DMS53 treated with DMSO at 0.1 percent for 48 hours (cell line): Measurements from ENCODE around the gene KCNMA1.

Experiments
- DNase-seq: peaks from one replicate; lab custom pipeline; 2025; ENCODE audit not compliant: unreplicated experiment; lab: John Stamatoyannopoulos, UW

The KCNMA1 gene

DNA sequence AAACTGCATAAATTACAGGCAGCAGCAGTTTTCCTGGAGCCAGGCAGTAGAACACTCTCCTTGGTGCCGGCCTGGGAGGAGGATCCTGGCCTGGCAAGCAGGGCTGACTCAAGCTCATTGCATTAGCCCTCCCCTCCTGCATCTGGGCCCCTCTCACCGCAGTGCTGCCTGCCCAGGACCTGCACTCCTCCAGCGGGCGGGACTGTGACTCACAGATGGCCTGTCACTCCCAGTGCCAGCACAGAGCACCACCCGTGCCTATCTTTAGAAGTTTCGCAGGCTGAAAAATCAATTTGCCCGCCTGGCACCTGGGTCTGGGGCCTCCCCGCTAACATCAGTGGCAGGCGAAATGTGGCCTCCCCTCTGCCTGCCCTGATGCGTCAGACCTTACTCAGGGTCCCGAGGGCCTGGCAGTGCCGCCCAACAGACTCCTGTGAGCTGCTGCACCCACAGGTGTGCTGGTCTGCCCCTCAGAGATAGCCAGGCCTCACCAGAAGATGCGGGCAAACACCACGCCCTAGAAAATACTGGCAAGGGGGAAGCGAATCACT is 123.8 kb downstream of the KCNMA1 start:
- DNase-seq = peak; percentile 67

DNA sequence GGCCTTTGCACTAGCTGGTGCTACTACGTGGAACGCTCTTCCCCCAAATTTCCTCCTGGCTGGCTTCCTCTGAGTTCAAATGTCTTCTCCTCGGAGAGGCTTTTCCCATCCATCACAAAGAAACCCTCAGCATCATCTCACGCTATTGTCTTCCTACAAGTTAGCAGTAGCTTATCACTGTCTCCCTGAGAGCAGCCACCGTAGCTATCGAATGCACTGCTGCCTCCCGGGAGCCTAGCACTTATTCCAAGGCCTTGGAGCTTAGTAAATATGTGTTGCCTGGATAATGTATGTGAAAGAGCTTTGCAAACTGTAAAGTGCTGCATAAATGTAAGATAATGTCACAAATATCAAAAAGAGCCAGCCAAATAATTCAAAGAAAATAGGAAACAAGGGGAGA is 124.4 kb downstream of the KCNMA1 start:
- DNase-seq = no peak

DNA sequence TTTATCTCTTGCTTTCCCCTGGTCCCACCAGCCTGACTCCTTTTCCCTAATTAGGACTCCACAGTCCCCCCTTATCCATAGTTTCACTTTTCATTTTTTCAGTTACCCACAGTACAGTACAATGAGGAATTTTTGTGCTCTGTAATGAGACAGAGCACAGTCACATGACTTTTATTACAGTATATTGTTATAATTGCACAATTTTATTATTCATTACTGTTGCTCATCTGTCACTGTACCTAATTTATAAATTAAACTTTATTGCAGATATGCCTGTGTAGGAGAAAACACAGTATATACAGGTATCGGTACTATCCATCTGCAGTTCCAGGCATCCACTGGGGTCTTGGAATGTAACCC is 125.4 kb downstream of the KCNMA1 start:
- no peak for DNase-seq

DNA sequence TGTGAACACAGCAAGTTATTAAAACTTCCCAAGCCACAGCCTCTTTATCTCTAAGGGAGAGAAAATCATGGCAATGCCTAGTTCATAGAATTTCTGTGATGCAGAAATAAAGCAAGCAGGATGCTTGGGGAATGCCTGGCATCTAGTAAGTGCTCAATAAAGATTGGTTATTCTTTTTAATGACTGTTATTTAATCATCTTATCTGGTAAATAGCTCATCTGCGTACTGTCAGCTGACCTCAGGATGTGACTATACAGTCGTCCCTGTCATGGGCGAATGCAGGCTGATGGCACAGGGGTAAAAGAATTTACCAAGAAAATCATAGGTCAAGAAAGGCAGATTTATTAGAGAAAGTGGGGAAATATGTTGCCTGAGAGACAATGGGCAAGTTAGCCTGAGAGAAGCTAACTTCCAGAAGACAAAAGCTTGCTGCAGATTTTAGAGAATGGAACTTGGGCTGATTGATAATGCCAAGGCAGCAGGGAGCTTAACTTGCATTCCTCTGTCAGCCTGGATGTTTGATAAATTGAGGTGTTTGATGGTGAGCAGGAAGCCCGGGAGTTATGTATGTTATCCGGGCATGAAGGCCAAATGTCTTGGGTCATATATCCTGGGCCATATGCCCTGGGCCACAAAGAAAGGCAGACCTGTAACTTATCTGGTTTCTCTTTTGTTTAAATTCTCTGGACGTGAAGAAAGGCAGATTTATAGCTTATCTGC is 126.0 kb downstream of the KCNMA1 start:
- DNase-seq = no peak

DNA sequence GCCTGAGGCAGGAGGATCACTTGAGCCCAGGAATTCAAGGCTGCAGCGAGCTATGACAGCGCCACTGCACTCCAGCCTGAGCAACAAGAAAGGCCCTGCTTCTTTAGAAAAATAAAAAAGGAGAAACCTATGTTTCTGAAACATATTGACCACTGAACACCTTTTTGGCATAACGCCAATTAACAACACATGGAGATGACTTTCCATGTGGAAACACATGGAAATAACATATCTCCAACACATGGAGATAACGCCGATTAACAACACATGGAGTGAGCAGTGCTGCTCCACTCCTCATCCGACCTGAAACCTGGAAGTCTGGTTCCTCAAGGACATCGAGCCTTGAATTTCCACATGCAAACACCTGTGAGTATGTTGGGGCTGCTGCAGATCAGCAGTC is 126.9 kb downstream of the KCNMA1 start:
- DNase-seq = no peak

DNA sequence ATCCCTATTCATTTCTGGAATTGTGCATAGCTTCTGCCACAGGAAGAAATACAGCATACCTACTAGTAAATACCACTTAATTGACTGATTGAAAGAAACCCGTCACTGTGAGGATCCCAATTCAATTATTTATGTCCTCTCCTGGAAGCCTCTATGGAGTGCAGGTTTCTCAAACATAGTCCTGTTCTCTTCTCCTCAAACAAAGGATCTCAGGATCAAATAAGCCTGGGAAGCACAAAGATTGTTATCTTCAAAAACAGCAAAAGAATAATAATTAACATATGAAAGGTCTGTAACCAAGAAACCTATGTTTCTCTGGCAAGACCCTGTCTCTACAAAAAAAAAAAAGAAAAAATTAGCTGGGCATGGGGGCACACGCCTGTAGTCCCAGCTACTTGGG is 127.3 kb downstream of the KCNMA1 start:
- DNase-seq = no peak

DNA sequence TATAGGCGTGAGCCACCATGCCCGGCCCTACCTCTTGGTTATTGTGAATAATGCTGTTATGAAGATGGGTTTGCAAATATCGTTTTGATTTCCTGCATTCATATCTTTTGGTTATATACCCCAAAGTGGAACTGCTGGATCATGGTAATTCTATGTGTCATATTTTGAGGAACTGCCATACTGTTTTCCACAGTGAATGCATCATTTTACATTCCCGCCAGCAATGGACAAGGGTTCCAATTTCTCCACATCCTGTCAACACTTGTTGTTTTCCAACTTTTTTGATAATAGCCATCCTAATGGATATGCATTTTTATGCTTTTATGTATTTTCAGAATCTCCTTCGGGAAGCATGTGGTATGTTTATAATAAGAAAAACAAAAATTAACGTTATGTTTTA is 128.2 kb downstream of the KCNMA1 start:
- DNase-seq = no peak

DNA sequence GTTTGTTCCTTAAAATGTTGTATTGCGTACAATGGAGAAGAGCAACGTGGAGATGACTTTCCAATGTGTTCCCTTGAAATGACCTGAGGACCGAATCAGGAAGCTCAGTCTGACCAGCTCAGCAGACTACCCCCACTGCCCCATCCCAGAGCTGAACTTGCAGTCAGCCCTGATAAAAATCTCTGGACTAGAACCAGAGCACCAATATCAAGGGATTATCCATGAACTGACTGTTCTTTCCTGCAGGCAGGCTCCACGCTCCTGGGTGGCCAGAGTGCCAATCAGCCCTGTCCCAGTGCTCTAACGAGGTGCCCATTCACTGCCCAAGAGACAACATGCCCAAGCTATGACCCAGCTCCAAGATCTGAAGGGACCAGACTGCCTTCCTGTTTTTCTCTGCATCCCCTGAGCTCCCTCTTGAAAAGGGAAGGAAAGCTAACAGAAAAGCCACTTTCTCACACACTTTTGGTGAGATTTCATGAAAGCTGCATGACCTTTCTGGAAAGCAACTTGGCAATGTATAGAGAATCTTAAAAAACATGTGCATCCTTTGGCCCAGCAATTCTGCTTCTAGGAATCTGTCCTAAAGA is 130.2 kb downstream of the KCNMA1 start:
- no peak for DNase-seq

DNA sequence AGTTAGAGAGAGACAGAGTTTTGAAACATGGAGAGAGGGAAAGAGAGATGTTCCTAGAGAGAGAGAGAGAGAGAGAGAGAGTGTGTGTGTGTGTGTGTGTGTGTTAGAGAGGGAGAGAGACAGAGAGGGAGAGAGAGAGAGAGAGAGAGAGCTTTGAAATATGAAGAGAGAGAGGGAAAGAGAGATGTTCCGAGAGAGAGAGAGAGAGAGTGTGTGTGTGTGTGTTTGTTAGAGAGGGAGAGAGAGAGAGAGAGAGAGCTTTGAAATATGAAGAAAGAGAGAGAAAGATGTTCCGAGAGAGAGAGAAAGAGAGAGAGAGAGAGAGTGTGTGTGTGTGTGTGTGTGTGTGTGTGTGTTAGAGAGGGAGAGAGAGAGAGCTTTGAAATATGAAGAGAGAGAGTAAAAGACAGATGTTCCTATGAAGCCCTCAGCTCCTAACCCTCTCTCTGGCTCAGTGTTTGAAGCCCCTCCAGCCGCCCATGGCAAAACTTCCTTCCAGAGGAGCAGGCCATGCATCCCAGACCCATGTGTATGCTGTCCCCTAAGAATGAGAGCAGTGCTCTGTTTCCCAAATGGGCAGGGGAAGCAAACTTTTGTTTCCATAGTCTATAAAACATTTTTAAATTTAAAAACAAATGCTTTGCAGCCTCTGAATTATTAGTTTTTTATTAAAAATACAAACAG is 130.9 kb downstream of the KCNMA1 start:
- no peak for DNase-seq

DNA sequence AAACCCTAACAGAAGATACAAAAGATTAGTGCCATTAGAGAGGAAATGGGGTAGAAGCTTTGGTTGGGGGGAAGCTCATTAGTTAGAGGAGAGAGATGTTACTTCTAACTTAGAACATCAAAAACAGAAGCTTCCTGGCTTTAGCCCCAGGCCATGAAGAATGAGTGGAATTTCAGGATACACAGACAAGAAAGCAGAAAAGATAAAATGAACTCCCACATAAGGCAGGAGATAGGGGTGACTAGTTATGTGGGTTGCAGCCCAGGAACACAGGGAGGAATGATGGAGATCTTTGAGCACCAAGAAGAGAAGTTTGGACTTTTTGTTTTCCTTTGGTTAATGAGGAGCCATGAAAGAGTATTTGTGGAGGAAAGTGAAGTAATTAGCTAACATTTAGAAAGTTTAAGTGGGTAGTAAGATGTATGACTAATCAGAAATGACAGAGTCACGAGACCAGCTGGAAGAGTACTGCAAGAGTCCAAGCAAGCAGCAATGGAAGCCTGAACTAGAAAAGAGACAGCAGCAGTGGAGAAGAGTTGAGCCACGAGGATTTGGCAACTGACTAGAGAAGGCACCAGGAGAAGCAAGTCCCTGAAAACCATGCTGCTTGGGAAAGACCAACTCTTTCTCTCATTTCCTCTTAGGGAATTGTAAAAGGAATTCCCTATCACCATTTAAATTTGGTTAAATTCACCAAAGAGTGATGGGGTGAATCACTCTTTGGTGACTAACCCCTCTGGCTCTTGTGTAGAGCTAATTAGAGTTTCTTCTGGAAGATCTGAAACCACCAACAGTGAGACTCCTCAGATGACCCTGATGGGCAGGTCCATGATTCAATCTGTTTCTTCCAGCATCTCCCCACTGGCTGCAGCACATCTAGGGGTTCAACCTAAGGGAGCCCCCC is 131.9 kb downstream of the KCNMA1 start:
- no peak for DNase-seq

DNA sequence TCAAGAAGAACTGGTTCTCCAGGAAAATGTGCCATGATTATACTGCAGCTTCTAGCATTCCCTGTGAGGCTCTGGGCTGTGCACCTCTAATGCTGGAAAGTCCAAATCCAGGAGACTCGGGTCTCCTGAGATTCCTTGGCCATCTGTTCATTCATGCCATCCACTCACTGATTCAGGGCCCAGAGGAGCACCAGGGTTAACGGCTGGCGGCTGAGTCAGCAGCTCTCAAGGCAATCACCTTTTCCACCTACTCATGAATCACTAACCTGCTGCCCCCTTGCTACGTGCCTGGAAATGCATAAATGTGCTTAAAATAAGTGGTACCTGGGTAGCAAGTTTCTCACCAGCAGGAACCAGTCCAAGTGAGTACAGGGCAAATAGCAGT is 132.7 kb downstream of the KCNMA1 start:
- peak; percentile 68 for DNase-seq

DNA sequence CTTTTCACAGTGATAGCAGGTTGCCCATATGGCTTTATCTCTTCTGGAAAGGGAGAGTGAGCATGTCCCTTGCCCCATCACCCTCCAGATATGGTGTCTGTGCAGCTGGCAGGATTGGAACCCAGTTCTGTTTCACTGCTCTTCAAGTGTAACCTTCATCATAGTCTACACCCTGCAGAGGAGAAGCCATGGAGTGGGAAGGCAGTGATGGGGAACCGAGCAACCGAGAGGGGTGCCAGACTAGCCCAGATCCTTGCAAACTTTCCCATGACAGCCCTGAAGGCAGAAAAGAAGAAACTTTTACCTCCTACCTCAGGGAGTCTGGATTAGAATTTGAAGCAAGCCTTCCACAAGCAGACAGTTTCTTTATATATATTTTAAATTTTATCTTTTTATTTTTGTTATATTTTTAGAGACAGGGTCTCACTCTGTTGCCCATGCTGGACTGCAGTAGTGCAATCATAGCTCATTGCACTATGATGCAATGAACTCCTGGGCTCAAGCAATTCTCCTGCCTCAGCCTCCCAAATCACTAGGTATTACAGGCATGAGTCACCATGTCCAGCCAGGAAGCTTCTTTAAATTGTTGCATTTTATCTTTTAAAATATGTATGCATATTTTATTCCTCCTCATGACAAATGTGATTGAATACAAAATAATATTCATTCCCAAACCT is 133.3 kb downstream of the KCNMA1 start:
- no peak for DNase-seq

DNA sequence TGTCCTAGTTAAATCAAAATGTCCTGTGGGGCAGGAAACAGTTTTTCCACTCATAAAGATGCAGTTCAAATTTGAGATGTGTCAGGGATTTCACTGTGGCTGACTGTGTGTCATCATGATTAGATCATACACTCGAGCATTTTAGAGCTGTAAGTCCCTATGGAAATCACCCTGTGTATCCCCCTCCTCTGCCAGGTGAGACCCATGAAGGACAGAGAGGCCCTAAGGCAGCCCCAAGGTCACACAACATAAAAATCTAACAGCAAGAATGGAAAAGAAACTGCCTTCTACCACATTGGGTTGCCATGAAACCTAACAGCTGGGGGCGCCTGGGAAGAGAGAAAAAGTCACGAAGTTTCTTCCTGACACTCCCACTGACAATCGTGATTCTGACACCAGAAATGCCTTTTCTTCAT is 135.8 kb downstream of the KCNMA1 start:
- DNase-seq = no peak

DNA sequence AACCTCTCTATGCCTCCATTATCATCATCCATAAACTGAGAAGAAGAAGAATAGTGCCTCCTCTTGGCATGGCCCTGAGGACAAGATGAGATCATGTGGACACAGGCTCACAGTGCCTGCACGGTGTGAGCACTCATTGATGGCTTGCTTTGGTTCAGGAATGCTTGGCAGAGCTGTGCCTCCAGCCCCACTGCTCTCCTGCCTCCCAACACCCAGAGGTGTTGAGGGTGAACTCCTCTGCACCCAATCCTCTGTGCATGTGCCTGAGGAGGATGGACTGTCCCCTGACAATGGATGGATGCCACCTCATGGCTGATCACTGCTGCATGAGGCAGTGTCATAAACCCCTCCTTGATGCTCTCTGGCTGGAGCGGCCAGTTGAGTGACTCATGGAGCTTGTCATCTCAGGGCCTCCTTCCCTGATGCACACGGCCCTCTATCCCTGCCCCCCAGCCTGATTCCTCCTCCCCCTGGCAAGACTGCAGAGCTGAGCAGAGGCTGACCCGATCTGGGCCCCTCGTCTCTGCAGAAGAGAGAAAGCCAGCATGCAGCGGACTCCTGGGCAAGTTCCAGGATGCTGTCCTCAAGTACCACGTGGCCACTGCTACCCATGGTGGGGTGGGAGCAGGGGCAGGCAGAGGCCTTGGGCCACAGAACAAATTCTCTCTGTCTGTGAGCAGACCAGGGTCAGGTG is 136.3 kb downstream of the KCNMA1 start:
- DNase-seq = no peak

DNA sequence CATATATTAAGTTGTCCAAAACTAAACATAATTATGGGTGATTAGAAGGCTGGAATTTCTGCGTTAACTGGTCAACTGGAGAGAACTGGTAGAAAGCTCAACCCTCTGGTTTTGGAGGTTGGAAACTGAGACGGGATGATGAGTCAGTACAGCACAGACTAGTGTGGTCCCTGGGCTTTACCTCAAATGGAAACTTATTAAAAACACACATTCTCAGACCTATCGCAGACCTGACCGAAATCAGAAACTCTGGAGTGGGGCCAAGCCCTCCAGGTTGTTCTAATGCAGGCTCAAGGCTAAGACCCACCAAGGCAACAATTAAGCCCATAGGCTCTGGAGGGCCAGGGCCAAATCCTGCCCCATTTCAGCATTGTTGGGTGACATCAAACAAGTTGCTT is 136.9 kb downstream of the KCNMA1 start:
- no peak for DNase-seq

DNA sequence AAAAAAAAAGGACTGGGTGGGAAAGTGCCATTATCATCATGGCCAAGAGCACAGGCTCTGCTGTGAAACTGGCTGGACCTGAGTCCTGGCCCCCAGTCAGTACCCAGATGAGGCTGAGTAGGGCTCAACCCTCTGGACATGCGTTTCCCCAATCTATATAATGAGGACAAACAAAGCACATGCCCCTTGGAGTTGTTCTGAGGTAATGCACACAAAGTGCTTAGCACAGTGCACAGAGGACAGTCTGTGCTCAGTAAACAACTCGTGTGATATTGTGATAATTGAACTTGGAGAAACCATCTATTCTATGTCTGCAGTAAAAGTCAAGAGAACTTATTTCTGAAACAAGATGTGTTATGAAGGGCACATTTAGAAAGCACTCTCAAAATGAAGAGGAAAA is 138.8 kb downstream of the KCNMA1 start:
- no peak for DNase-seq

DNA sequence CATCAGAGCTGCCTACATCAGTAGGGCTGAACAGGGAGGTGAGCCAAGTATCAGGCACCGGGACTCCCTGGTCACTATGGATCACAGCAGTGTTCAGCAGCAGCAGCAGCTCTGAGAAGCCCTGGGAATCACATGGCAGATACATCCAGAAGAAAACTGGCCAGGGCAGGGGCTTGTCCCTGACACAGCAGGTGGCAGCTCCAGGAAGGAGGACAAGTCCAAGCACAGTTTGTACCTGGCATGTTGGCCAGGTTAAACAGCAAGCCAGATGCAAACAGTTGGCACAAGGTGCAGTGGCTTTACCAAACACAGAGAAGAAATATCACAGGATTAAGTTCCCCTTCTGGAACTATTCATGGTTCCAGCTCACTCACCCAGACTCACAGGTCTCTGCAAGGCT is 139.4 kb downstream of the KCNMA1 start:
- DNase-seq = peak; percentile 39

DNA sequence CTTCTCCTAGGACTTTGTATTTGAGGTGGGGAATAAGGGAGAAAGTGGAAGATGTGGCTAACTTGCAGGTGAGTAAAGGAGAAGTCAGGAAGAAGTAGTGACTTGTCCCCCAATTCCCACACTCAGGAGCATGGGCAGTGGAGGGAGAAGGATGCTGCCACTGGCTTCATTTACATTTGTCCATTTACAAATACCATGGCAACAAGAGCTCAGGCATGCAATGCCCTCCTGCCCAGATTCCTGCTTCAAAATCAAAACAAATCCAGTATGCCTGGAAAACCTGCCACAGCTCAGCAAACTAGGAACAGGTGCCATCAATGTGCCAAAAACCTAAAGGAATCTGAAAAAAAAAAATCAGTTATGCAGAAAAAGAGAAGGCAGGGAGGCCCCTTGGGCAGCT is 139.9 kb downstream of the KCNMA1 start:
- DNase-seq = no peak

DNA sequence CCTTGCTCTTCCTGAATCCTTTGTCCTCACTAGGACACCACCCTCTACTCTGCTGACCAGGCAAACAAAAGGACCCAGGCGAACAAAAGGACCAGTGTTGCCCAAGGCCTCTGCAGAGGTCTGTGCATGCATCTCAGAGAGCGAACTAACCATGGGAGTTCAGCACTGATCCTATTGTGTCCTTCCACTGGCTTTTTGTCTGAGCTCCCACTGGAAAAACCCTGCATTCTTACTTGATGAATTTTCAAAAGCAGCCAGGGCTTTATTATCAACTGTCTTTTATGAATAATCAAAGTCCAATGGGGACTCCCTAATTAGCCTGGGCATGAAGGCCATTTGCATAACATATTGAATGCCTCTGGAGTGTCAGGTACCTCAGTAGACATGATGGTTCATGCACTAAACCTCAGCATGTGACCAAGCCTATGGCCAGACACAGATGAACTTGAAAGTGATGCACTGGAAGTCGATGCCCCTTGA is 140.6 kb downstream of the KCNMA1 start:
- no peak for DNase-seq
